ENCODE measurements around the gene SNCAIP.

SNCAIP gene

GRCh38 chr5:122404653-122405362, 92.8 kb downstream of the SNCAIP start:
- H3K4me3 ChIP-seq (ENCODE audit: low read depth, low read length): no peak overlapping the region
- TF ChIP-seq CTCF (IDR thresholded peaks at IDR 0.05; ENCODE audit: low read depth, low read length): no peak

- no peak for TF ChIP-seq CTCF (IDR thresholded peaks at IDR 0.05; ENCODE audit: low read depth, low read length)
- H3K4me3 ChIP-seq (ENCODE audit: low read depth, low read length): no peak overlapping the region
Observed at GRCh38 chr5:122405751-122406150, 93.7 kb downstream of the SNCAIP start.

GRCh38 chr5:122406181-122406580, 94.1 kb downstream of the SNCAIP start:
- no peak for TF ChIP-seq CTCF (IDR thresholded peaks at IDR 0.05; ENCODE audit: low read depth, low read length)
- H3K4me3 ChIP-seq (ENCODE audit: low read depth, low read length): no peak overlapping the region

GRCh38 chr5:122408592-122409224, 96.7 kb downstream of the SNCAIP start:
- no peak overlapping the region for H3K4me3 ChIP-seq (ENCODE audit: low read depth, low read length)
- TF ChIP-seq CTCF (IDR thresholded peaks at IDR 0.05; ENCODE audit: low read depth, low read length): no peak

- no peak overlapping the region for H3K4me3 ChIP-seq (ENCODE audit: low read depth, low read length)
- TF ChIP-seq CTCF (IDR thresholded peaks at IDR 0.05; ENCODE audit: low read depth, low read length): no peak
Observed at GRCh38 chr5:122412966-122413365, 100.9 kb downstream of the SNCAIP start.

GRCh38 chr5:122413722-122414121, 101.7 kb downstream of the SNCAIP start:
- TF ChIP-seq CTCF (IDR thresholded peaks at IDR 0.05; ENCODE audit: low read depth, low read length): no peak
- no peak overlapping the region for H3K4me3 ChIP-seq (ENCODE audit: low read depth, low read length)

GRCh38 chr5:122415030-122415800, 103.2 kb downstream of the SNCAIP start:
- TF ChIP-seq CTCF (IDR thresholded peaks at IDR 0.05; ENCODE audit: low read depth, low read length): peak; percentile 75
- H3K4me3 ChIP-seq (ENCODE audit: low read depth, low read length): no peak overlapping the region

Measured in WI38 (cell line).